ENCODE results near the gene LPXN.

LPXN gene

DNA sequence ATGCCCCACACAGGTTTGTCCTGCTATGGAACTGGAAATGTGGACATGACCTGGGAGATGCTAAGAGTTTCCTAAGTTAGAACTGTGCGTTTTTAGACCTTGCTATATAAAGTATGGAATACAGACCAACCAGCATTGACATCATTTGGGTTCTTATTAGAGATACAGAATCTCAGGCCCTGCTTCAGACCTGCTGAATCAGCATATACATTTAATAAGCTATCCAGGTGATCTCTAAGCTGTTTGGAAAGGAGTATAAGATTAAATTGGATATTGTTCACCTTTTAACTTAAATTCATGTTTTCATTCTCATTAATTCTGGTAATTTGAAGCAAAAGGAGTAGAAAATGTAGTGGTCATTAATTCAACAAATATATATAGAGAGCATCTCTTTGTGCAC is 39.9 kb upstream of the LPXN start:
- no peak for DNase-seq (ENCODE audit: low read depth)
- no peak for TF ChIP-seq CTCF (conservative IDR thresholded peaks at IDR 0.05; ENCODE audit: low read length)
- no peak overlapping the region for H3K4me3 ChIP-seq (ENCODE audit: low read length)

DNA sequence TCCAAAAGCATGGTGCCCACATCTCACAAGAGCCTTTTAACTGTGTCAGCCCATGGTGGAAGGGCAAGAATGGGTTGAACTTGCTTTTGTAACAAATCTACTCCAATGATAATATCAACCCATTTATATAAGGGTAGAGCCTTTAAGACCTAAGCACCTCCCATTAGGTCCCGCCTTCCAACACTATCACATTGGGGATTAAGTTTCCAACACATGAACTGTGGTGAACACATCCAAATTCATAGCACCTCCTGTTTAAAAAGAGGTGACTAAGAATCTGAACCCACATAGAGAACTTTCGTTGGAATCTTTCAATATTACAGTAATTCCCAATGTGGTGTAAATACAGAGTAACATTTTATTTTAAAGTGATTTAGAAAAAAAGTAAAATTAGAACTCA is 37.6 kb upstream of the LPXN start:
- no peak for DNase-seq (ENCODE audit: low read depth)
- H3K4me3 ChIP-seq (ENCODE audit: low read length), result no peak overlapping the region
- no peak for TF ChIP-seq CTCF (conservative IDR thresholded peaks at IDR 0.05; ENCODE audit: low read length)

DNA sequence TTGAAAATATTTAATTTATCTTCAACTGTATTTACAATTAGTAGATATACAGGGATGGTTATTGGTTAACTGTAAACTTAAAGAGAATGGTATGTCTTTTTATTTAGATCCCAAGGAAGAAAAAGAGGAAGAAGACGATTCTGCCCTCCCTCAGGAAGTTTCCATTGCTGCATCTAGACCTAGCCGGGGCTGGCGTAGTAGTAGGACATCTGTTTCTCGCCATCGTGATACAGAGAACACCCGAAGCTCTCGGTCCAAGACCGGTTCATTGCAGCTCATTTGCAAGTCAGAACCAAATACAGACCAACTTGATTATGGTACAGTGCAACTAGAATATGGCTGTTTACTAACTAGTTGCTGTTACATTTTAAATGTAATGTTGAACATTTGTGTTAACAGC is 34.1 kb upstream of the LPXN start:
- TF ChIP-seq CTCF (conservative IDR thresholded peaks at IDR 0.05; ENCODE audit: low read length), result no peak
- no peak for DNase-seq (ENCODE audit: low read depth)
- no peak overlapping the region for H3K4me3 ChIP-seq (ENCODE audit: low read length)

DNA sequence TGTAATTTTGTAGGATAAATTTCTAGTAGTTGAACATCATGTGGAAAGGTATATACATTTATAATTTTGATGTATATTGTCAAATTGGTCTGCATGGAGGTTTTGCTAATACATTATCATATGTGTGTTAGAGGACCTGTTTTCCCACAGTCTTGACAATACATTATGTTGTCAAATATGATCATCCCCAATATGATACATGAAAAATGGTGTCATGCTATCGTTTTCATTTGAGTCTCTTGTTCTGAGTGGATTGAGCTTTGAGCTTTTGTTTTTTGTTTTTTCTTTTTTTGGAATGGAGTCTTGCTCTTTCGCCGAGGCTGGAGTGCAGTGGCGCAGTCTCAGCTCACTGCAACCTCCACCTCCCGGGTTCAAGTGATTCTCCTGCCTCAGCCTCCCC is 32.7 kb upstream of the LPXN start:
- TF ChIP-seq CTCF (conservative IDR thresholded peaks at IDR 0.05; ENCODE audit: low read length), result no peak
- H3K4me3 ChIP-seq (ENCODE audit: low read length), result no peak overlapping the region
- DNase-seq (ENCODE audit: low read depth), result no peak

GRCh38 chr11:58606930-58607714 is 31.5 kb upstream of the LPXN start:
- TF ChIP-seq CTCF (conservative IDR thresholded peaks at IDR 0.05; ENCODE audit: low read length), result no peak

GRCh38 chr11:58600510-58600909 is 24.9 kb upstream of the LPXN start:
- H3K4me3 ChIP-seq (ENCODE audit: low read length), result no peak overlapping the region
- no peak for DNase-seq (ENCODE audit: low read depth)

More at GRCh38 chr11:58606930-58607714, 31.5 kb upstream of the LPXN start:
- H3K4me3 ChIP-seq (ENCODE audit: low read length), result no peak overlapping the region
- DNase-seq (ENCODE audit: low read depth), result no peak

More at GRCh38 chr11:58600510-58600909, 24.9 kb upstream of the LPXN start:
- TF ChIP-seq CTCF (conservative IDR thresholded peaks at IDR 0.05; ENCODE audit: low read length), result no peak

Measured in AG10803 (cell line).